Measurements from ENCODE around the gene SKI. TPM values are rescaled to one million over a fixed set of nuclear protein-coding genes. Genes with fewer than 3 reads are reported as not detected.

SKI gene
- total RNA-seq, 1 donor from 2014 or later = 66.2 TPM

DNA sequence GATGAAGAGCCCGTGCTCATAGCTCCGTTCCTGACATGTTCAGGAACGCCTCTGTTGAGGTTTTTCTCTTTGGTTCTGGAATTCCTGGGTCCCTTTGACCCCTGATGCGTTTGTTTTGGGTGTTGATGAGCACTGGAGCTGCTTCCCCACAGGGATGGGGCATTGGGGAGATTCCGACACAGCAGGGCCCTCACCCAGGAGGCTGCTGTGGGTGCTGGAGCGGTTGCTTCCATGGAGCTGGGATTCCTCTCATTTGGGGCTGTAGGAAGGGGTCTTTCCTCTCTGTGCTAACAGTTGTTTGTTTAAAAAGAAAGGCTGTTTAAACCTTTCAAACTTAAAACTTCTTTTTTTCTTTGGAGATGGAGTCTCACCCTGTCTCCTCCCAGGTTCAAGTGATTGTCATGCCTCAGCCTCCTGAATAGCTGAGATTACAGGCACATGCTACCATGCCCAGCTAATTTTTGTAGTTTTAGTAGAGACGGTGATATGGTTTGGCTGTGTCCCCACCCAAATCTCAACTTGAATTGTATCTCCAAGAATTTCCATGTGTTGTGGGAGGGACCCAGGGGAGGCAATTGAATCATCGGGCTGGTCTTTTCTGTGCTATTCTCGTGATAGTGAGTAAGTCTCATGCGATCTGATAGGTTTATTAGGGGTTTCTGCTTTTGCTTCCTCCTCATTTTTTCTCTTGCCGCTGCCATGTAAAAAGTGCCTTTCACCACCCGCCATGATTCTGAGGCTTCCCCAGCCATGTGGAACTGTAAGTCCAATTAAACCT, 48.9 kb downstream of the SKI start:
- peaks cover 54% of the 10 kb centered on the region for H3K4me1 Mint-ChIP-seq (ENCODE audit: low read depth, unreplicated experiment)
- Histone ChIP-seq H3K36me3 (ENCODE audit: insufficient read depth, low read length) (no peaks in the 10 kb centered on the region), H2AFZ (ENCODE audit: low read depth, low read length) (no peak overlapping the region), H3K4me2 (ENCODE audit: low read length) (peak overlapping the region; percentile 45), H3K27ac (ENCODE audit: low read depth, low read length) (no peak overlapping the region), H3K4me3 (ENCODE audit: insufficient read depth, low read depth, low read length) (no peak overlapping the region), H3K9me3 (ENCODE audit: insufficient read depth, low read depth, low read length) (no peaks in the 10 kb centered on the region), H3K4me1 (ENCODE audit: insufficient read depth, low read length) (peaks cover 42% of the 10 kb centered on the region), H3K27me3 (ENCODE audit: insufficient read depth, low read length) (no peaks in the 10 kb centered on the region), H4K20me1 (ENCODE audit: insufficient read depth, low read length) (peaks cover 71% of the 10 kb centered on the region), H3K79me2 (ENCODE audit: insufficient read depth, low read length) (peaks cover 84% of the 10 kb centered on the region), H3K9ac (ENCODE audit: low read length) (no peak overlapping the region)
- peak overlapping the region; percentile 70 for H3K27ac Mint-ChIP-seq (ENCODE audit: unreplicated experiment)
- peak; percentile 64 for DNase-seq (ENCODE audit: low read depth)
- H3K4me3 Mint-ChIP-seq (ENCODE audit: unreplicated experiment) = peak overlapping the region; percentile 51
- no peaks in the 10 kb centered on the region for H3K9me3 Mint-ChIP-seq (ENCODE audit: unreplicated experiment)
- FAIRE-seq = no peak
- no peaks in the 10 kb centered on the region for H3K27me3 Mint-ChIP-seq (ENCODE audit: low read depth, unreplicated experiment)
- peaks cover 4% of the 10 kb centered on the region for H3K36me3 Mint-ChIP-seq (ENCODE audit: low read depth, unreplicated experiment)
- TF ChIP-seq, protein P1, sequence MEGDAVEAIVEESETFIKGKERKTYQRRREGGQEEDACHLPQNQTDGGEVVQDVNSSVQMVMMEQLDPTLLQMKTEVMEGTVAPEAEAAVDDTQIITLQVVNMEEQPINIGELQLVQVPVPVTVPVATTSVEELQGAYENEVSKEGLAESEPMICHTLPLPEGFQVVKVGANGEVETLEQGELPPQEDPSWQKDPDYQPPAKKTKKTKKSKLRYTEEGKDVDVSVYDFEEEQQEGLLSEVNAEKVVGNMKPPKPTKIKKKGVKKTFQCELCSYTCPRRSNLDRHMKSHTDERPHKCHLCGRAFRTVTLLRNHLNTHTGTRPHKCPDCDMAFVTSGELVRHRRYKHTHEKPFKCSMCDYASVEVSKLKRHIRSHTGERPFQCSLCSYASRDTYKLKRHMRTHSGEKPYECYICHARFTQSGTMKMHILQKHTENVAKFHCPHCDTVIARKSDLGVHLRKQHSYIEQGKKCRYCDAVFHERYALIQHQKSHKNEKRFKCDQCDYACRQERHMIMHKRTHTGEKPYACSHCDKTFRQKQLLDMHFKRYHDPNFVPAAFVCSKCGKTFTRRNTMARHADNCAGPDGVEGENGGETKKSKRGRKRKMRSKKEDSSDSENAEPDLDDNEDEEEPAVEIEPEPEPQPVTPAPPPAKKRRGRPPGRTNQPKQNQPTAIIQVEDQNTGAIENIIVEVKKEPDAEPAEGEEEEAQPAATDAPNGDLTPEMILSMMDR (IDR thresholded peaks at IDR 0.05; ENCODE audit: insufficient read depth, low read depth, low read length) = no peak
- TF ChIP-seq EZH2 (IDR thresholded peaks at IDR 0.05; ENCODE audit: insufficient read depth, low read length) = no peak

DNA sequence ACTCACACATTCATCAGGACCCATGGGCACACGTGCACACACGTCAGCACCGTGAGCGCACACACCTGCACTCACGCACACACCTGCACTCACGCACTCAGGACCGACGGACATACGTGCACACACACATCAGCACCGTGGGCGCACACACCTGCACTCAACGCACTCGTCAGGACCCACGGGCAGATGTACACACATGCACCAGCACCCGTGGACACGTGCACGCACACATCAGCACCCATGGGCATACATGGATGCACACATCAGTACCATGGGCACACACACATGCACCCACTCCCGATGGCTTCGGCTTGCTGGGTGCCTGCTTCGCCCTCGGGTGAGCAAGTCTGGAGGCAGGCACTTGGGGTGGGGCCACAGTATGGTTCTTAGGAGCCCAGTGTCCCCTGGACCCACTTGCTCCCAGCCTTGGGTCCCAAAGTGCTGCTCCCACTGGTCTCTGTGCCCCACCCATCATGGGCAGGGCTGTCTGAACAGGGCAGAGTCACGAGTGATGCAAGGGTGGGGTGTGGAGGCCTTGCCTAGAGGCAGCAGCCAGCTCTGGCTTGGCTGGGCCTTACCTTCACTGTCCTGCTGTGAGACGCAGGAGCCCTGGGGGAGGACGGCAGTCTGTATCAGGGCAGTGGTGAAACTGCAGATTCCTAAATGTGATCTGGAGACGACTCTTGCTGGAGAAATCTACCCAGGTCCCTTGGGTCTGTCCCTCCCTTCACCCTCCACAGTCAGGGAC, 49.8 kb downstream of the SKI start:
- peaks cover 4% of the 10 kb centered on the region for H3K36me3 Mint-ChIP-seq (ENCODE audit: low read depth, unreplicated experiment)
- Histone ChIP-seq H4K20me1 (ENCODE audit: insufficient read depth, low read length) (peaks cover 62% of the 10 kb centered on the region), H3K4me2 (ENCODE audit: low read length) (no peak overlapping the region), H3K27me3 (ENCODE audit: insufficient read depth, low read length) (no peaks in the 10 kb centered on the region), H3K4me3 (ENCODE audit: insufficient read depth, low read depth, low read length) (no peak overlapping the region), H3K79me2 (ENCODE audit: insufficient read depth, low read length) (peaks cover 82% of the 10 kb centered on the region), H3K9me3 (ENCODE audit: insufficient read depth, low read depth, low read length) (no peaks in the 10 kb centered on the region), H3K27ac (ENCODE audit: low read depth, low read length) (no peak overlapping the region), H3K9ac (ENCODE audit: low read length) (peak overlapping the region; percentile 1), H3K4me1 (ENCODE audit: insufficient read depth, low read length) (peaks cover 42% of the 10 kb centered on the region), H2AFZ (ENCODE audit: low read depth, low read length) (no peak overlapping the region), H3K36me3 (ENCODE audit: insufficient read depth, low read length) (no peaks in the 10 kb centered on the region)
- TF ChIP-seq, protein P1 (IDR thresholded peaks at IDR 0.05; ENCODE audit: insufficient read depth, low read depth, low read length) = no peak
- no peak for TF ChIP-seq EZH2 (IDR thresholded peaks at IDR 0.05; ENCODE audit: insufficient read depth, low read length)
- no peaks in the 10 kb centered on the region for H3K9me3 Mint-ChIP-seq (ENCODE audit: unreplicated experiment)
- H3K27ac Mint-ChIP-seq (ENCODE audit: unreplicated experiment) = peak overlapping the region; percentile 75
- peak overlapping the region; percentile 51 for H3K4me3 Mint-ChIP-seq (ENCODE audit: unreplicated experiment)
- peaks cover 48% of the 10 kb centered on the region for H3K4me1 Mint-ChIP-seq (ENCODE audit: low read depth, unreplicated experiment)
- FAIRE-seq = no peak
- no peak for DNase-seq (ENCODE audit: low read depth)
- H3K27me3 Mint-ChIP-seq (ENCODE audit: low read depth, unreplicated experiment) = no peaks in the 10 kb centered on the region

Measured in astrocyte (in vitro differentiated cells and primary cell).